HG03095 (cell line): Measurements from ENCODE around the gene RACGAP1.

ENCODE experiments used
- ATAC-seq: cut with Tn5 transposase; IDR thresholded peaks from one replicate; pipeline ENCODE4 v1.9.1; 2021; ENCODE audit warnings: moderate library complexity; ENCODE audit not compliant: unreplicated experiment

The RACGAP1 gene

DNA sequence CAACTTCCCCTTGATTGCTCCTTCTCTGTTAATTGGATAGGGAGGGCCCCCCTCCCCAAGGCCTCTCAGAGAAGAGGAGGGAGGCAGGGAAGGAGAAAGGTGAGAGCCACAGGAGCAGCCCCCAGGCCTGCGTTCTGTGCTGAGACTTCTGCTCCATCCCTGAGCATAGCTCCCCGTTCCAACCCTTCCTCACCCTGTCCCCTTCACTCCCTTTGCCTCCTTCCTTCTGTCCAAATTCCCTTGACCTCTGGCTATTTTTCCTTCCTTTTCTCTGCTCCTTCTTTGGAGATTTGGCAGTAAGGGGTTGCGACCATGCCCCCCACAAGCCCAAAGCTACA lies 31.3 kb upstream of the RACGAP1 start:
- no peak for ATAC-seq

DNA sequence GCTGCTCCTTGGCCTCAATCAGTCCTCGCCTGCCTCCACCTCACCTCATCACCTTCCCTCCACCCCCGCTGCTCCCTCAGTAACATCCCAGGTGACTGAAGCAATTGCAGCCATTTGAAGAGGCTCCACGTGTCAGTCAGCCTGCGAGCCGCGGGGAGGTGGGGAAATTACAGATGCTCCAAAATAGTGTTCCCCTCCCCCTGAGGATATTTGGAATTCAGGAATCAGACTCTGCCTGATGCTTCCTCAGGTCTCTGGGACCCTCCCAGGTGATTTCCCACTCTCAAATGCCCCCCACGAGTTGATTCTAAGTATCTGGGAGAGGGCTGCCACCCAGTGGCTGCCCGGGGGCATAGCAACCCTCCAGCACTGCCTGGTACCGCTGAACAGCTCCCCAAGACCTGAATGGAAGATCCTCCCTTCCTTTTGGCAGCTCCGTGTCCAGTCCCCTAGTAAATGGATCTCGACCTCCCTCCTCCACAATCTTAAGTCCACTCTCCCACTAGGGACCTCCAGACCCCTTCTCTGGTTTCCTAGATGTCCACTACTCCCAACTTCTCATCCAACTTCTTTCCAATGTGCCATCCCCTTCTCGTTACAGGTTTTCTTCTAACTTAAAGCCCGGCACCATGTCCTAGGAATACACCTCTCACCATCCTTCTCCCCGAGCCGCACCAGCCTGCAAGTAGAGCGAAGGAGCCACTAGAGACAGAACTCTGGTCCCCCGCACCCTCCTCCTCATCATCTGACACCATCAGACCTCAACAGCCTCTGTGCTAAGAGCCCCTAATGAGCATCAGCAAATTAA lies 30.7 kb upstream of the RACGAP1 start:
- ATAC-seq = no peak

DNA sequence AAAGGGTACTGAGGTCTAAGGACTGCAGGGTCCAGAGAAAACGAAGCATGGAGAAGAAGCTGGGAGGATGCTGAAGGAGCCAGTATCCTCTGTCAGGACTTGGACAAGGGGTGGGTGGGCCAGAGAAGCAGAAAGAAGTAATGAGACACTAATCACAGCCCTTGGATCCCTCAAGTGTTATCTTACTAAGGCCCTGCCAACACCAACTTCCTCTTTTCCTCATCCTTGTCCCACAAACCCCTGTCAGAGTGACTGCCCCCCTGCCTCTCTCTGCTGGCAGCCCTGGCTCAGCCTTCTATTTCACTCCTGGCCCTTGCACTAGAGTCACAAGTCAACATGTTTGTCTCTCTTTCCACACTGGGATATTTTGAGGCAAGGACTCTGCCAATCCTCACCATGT lies 28.3 kb upstream of the RACGAP1 start:
- ATAC-seq = no peak

DNA sequence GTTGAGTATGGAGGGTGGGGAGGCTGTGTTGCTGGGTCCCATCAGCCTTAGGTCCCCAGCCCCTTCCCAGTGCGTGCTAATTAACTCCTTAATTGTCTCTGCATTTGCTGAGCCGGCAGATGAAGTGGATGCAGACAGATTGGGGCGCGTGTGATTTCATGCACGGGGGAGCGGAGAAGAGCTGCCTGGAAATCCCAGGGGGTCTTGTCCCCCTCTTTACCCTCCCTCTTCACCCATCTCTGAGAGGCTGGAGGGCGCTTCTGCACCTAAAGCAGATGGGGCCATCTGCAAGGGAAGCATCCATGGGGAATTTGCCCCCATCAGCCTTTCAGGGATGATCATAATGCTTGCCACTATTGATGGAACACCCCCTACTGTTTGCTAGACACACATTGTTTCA lies 27.7 kb upstream of the RACGAP1 start:
- ATAC-seq = no peak

DNA sequence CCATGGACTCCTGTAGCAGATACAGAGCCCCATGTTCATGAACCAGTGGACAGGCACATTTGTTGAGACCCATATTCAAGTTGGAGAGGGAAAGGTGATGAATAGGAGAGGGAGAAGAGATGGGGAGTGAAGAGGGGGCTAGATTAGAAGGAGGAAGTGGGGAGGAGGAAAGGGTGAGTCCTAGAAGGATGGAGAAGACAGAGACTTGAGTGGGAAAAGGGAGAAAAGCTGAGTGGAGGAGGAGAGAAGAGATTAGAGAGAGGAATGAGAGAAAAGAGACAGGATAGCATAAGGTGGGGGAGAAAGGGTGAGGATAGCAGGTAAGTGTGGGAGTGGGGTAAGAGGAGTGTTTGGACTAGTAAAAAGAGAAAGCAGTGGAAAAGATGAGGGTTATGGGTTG lies 27.2 kb upstream of the RACGAP1 start:
- no peak for ATAC-seq

DNA sequence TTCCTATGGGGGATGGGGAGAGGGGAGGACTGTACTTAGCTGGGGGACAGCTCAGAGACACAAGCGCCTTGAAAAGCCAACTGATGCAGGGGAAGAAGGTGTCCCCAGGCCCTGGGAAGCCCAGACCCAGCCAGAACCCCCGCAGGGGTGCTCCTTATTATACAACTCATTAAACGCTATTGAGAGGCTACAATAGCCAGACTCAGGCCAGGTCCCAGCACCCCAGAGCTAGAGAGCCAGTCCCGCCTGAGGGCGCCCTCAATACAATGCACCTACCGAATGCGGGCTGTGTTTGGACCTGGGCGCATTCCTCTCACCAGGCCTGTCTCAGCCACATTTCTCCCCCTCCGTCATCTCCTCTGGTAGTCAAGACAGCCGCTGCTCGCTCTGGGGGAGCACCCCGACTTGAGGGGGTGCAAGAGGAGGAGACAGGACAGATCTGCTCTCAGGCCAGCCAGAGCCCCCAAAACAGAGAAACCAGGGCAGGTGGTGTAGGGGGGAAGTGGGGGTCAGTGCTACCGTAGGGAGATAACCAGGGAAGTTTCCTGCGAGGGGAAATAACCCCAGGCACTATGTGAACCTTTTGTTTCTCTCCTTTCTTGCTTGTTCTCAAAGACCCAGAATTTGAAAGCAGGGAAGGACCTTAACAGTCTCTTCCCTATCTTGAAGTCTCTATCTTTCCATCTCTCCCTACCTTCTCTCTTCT lies 26.0 kb upstream of the RACGAP1 start:
- ATAC-seq = no peak

DNA sequence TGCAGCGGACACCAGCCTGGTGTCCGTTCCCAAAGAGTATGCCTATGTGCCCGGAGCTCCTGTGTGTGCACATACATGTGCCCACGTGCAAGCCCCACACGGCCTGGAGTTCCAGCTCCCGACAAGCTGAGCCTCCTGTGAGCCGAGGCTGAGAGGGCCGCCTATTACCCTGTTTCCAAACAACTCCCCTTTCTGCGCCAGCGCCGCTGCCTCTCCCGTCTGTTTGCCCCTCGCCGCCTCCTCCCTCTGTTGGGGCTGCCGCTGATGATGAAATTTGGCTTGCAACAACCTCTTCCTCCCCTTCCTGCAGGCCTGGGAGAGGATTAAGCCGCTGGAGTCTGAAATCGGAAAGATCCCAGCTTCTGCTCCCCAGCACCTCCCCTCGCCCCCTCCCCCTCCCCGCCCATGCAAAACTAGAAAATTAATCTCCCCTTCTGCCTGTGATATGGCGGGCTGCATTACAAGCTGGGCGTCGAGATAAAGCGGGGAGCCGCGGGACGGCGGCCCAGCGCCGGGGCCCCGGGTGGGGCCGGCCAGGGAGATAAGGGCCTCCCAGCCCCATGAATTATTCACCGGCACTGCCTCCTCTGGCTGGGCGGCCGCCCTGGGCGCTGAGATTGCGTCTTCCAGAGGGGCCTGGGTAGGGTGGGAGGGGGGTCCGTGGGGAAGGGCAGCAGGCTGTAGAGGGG lies 25.3 kb upstream of the RACGAP1 start:
- no peak for ATAC-seq

DNA sequence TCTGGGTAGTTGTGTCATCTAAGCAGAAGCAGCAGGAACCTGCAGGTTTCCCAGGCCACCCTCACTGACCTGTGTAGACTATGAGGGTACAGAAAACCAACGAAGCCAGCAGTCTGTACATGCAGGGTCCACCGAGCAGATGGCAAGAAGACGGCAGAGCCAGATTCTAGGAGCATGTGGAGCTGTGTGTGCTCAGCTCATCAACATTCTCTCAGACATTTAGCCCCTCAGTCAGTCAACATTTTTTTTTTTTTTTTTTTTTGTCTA lies 24.8 kb upstream of the RACGAP1 start:
- no peak for ATAC-seq

DNA sequence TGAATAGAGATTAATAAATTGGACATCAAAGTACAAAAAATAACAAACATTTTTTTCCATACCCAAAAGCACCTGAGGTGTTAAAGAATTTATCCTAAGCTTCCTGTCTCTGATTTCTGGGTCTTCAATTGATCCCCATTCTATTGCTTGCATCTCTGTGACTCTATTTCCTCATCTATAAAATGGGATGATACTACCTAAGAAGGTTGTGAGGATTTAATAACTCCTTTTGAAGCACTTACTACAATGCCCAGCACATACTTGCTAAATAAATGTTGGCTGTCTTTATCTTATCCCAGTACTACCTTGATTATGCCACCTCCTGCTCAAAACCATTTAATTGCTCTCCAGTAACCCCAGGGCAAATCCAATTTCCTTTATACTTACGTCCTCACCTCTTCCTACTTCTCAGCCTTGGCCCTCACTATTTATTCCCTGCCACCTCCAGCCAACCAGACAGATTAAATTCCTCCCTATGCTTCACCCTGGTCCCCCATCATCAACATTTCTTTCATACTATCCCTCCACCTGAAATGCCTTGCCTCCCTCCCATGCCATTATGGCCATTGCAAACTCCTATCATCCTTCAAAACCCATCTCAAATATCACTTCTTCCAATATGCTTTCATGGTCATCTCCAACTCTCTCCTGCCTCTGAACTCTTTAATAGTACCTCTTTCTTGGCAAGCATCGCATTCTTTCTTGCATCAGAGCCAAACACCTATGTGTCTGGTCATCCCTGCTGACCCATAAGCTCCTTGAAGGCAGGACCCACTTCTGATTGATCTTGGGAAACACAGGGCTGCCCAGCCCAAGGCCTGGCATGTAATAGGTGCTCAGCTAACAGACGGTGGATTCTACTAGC lies 24.2 kb upstream of the RACGAP1 start:
- ATAC-seq = no peak

DNA sequence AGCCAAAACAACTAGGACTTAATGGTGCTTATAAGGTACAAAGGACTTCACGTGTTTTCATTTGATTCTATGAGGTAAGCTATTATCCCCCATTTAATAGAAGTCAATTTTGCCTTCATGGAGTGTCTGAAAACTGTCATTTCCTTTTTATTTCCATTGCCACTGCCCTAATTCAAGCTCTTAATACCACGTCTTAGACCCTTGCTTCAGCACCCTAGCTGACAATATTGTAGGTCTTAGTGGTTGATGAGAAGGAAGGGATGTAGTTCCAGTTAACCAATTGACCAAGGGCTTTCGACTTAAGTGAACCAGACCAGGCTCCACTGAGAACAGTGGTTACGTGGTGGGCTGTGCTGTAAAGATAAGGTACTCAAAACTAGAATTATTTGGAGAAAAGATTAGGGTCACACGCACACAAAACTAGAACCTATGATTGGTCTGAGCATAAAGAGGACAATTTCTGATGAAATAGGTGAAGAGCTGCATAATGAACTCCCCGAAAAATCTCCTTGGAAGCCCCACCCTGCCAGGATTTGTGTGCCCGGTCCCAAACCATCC lies 22.5 kb upstream of the RACGAP1 start:
- no peak for ATAC-seq

DNA sequence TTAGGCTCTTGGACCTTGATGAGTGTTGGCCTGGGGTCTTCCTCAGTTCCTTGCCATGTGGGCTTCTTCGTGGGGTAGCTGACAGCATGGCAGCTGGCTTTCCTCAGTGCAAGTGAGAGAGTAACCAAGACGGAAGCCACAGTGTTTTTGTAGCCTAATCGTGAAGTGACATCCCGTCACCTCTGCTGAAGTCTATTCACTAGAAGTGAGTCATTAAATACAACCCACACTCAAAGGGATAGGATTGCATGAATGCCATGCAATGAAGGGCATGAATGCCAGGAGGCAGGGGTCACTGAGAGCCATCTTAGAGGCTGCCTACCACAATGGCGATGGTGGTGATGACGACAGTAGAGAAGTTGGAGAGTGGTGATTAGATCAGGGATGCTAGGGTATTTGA lies 18.6 kb upstream of the RACGAP1 start:
- ATAC-seq = no peak

DNA sequence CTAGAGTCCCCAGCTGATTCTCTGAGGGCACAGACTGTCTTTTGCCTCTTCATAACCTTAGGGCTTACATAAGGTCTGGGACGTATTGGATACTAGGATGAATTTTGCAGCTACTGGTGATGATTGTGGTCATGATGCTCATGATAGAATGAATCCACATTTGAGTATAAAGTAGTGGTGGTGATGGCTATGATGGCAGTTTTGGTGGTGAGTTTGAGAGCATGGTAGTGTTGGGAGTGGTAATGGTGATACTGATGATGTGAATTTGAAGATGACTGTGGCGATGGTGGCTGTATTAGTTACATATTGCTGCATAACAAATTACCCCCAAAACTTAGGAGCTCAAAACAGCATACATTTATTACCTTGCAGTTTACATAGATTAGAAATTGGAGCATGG lies 18.0 kb upstream of the RACGAP1 start:
- ATAC-seq = no peak

DNA sequence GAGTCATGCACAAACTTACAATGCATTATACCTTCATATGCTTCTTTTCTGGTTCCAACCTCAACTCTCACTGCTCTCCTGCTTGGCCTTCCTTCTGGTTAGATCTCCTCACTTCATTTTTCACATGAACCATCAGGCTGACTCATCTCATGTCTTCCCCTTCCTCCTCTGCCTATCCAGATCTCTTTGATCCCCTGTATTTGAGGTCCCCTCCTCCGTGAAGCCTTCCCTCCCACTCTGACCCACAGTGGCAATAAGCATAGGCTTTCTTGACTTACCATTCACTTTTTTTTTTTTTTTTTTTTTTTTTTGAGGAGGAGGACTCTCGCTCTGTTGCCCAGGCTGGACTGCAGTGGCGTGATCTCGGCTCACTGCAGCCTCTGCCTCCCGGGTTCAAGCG lies 17.4 kb upstream of the RACGAP1 start:
- ATAC-seq = no peak

DNA sequence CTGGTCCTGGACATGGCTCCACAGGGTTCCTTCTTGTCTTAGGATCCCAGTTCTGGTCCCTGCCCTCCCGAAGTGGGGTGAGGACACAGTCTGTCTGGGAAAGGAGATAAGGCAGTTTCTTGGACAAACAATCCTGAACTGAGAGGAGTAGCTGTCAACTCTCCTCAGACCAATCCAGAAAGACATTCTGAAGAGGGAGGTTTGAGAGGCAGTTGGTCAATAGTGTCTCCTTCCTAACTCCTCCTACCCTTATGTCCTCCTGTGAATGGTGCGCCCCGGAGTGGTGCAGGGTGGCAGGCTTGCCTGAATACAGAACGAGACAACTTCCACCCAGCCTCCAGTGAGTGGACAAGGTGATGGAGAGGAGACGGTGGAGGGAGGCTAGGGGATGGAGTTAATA lies 16.7 kb upstream of the RACGAP1 start:
- no peak for ATAC-seq

DNA sequence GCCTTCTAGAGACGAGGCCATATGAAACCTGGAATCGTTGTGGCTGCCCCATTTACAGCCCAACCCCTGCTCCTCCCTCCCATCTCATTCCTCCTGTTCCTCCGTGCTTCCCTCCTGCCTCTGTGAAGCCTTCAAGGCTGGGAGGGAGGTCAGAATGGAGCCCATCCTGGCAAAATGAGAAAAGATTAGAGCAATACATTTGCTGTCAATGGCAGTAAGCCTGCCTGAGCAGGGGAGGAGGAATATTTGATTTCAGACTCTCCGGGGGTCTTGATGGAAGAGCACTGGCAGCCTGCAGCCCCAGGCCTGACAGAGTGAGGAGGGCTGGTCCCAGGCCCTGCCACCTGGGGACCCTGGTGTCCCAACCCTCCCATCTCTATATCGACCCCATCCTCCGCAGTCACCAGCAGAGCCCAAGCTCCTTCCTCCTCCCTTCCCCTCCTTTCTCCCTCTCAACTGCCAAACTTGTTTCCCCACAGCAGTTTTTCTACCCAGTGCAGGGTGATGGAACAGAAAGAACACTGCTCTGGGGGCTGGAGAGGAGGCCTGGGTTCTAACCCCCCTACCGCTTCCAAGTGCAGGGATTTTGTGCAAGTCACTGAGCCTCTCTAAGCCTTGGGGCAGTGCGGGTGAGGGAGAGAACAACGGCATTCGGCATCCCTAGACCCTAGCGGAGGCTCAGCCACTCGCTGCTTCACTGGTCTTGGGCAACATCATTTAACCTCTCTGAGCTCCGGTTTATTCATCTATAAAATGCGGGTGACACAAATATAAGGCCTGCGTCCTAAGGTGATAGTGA lies 16.0 kb upstream of the RACGAP1 start:
- ATAC-seq = no peak

DNA sequence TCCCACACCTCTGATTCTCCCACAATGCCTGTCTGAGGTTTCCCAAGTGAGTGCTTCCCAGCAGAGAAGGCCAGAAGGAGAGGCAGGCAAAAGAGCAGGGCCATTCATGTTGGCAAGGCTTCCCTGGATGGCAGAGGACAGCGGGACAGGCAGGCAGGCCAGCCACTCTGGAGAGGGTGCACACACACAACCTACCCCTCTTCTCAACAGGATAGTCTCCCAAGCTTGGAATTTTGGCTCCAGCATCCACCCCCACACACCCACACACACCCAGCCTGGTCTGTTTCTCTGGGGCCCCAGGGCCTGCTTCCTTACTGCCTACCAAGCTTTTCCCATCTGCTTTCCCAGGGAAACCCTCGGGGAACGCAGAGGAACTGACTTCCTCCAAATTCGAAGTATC lies 15.4 kb upstream of the RACGAP1 start:
- ATAC-seq = no peak

DNA sequence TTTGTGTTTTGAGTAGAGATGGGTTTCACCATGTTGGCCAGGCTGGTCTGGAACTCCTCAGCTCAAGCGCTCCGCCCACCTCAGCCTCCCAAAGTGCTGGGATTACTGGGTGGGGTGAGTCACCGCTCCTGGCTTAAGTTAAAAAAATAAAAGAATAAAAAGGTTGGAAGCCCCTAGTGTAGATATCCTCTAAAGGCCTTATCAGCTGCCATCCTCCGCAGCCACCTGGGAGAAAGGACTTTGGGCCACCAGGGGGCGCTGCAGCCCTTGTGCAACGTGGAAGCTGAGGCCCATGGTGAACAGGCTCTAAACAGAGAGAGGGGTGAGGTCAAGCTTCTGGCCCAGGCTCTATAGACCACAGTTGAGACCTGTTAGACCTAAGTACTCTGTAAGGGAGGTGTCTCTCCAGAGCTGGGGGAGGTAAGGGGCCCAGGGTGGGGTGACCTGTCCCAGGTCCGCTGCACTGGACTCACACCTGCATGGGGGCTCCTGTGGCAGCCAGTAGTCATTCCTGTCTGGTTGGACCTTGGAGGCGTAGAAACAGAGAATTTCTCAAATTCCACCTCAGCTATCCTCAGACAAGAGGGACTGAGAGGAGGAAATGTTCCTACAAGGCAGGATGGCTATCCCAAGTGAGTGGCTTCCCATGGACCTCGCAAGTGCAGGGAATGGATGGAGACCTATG lies 14.0 kb upstream of the RACGAP1 start:
- ATAC-seq = no peak

DNA sequence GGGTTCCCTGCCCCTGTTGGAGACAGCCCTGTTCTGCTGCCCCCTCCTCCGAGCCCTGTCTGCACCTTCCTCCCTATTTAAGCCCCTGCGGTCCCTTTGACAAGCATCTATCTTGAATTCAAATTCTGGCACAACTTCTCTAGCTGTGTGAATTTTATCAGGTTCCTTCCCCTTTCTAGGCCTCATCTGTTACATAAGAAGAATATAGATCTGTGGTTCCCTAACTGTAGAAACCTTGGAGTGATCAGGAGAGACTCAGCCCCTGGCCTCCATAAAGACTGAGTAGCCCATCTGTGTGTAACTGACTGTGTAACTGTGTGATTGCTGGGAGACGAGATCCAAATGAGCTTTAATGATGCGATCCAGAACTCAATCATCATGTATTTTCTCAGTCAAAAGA lies 13.0 kb upstream of the RACGAP1 start:
- ATAC-seq = no peak

DNA sequence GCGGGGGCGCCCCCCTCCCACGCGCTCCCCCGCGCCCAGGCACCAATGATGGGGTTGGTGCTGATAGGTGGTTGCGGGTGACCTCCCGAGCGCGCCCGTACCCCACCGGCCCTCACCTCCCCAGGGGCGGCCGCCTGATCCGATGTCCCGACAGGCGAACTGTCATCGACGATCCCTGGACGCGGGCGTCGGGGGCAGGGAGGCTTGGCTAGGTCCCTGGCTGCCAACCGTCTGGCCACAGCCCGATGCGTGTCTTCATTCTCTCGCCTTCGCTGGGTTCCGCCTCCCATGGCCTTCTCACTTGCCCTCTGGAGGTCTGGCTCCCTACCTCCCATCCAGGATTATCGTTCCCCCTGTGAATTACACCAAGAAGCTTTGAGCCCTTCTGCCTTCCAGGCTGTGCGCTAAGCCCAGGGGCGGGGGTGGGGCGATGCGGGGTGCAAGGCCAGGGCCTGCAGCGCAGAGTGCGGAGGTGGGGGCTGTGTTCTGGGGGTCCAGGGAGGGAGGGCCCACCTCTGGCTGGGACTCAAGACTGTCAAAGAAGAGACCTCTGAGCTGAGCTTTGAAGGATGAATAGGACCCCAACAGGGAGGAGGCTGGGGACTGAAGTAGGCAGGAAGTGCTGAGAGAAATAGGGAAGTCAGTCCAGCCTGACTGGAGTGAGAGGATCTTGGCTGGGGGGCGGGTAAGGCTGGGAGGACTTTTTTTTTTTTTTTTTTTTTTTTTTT lies 7.7 kb upstream of the RACGAP1 start:
- no peak for ATAC-seq
